GM21723 (cell line): ENCODE results near the gene APLF.
"Not testable (repeated sequence)": the region's sequence is repeated elsewhere in the genome, so short reads cannot be mapped to it uniquely, and the experiment has no call there.

Source experiments
- ATAC-seq: cut with Tn5 transposase; IDR thresholded peaks from one replicate; pipeline ENCODE4 v1.9.1; 2021; ENCODE audit warnings: mild to moderate bottlenecking, moderate library complexity; ENCODE audit not compliant: unreplicated experiment

APLF gene

GRCh38 chr2:68438455-68439303 is 28.7 kb upstream of the APLF start:
- no peak for ATAC-seq

GRCh38 chr2:68441179-68441993 is 26.0 kb upstream of the APLF start:
- peak; percentile 97 for ATAC-seq

- no peak for ATAC-seq
Measured at GRCh38 chr2:68441994-68442322, 25.4 kb upstream of the APLF start.

- ATAC-seq = not testable (repeated sequence)
Measured at GRCh38 chr2:68446425-68446824, 21.0 kb upstream of the APLF start.

GRCh38 chr2:68447118-68447517 is 20.3 kb upstream of the APLF start:
- no peak for ATAC-seq

- ATAC-seq = no peak
Measured at GRCh38 chr2:68448671-68449653, 18.4 kb upstream of the APLF start.

GRCh38 chr2:68452158-68452900 is 15.1 kb upstream of the APLF start:
- ATAC-seq = no peak

GRCh38 chr2:68453761-68454360 is 13.5 kb upstream of the APLF start:
- ATAC-seq = no peak

GRCh38 chr2:68454719-68455118 is 12.7 kb upstream of the APLF start:
- ATAC-seq = no peak

GRCh38 chr2:68456198-68456597 is 11.2 kb upstream of the APLF start:
- no peak for ATAC-seq

- no peak for ATAC-seq
Measured at GRCh38 chr2:68458981-68459380, 8.4 kb upstream of the APLF start.

- ATAC-seq = no peak
Measured at GRCh38 chr2:68463287-68463877, 4.0 kb upstream of the APLF start.

GRCh38 chr2:68464651-68465050 is 2.7 kb upstream of the APLF start:
- no peak for ATAC-seq

- ATAC-seq = no peak
Measured at GRCh38 chr2:68465081-68465916, 2.1 kb upstream of the APLF start.

GRCh38 chr2:68466361-68466777 is 1.0 kb upstream of the APLF start:
- no peak for ATAC-seq

GRCh38 chr2:68466778-68467076 is 658 bp upstream of the APLF start:
- peak; percentile 37 for ATAC-seq

- no peak for ATAC-seq
Measured at GRCh38 chr2:68468801-68469200, 1.4 kb downstream of the APLF start.

- no peak for ATAC-seq
Measured at GRCh38 chr2:68469935-68470334, 2.5 kb downstream of the APLF start.

GRCh38 chr2:68471385-68471784 is 4.0 kb downstream of the APLF start:
- no peak for ATAC-seq
